GM12801 (cell line): ENCODE results near the gene MOB3A.

ENCODE experiments used
- TF ChIP-seq, protein P1 (sequence below): IDR thresholded peaks from one replicate; pipeline ENCODE4 v1.5.1; 2011; ENCODE audit warnings: control low read depth; ENCODE audit not compliant: insufficient read length; ENCODE audit errors: extremely low read depth

Gene MOB3A

DNA sequence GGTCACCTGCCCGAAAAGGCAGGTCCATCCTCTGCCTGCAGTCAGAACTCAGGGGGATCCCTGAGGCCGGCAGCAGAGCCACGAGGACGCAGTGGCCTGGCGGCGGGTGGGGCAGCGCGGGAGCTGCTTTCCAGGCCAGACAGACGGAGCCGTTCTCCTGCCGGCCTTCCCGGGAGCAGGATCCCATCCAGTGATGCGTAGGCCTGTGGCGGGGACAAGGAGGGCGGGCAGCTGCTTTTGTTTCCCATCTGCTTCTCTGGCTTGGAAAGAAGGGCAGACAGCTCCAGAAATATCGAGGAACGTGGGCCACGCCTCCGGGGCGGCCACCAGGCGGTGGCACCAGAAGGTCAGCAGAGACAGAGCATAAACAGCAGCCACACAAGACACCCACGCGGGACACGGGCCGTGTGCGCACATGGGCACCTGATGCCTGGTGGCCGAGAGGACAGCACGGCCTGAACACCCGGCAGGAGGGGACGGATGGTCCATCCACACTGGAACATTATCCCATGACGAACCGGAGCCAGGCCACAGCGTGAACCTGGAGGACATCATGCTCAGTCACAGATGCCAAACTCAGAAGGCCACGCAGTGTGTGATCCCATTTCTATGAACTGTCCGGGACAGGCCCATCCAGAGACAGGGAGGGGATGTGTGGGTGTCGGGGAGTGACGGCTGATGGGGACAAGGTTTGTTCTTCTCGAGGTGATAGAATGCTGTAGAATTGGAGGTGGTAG is 31.2 kb downstream of the MOB3A start:
- TF ChIP-seq, protein P1, sequence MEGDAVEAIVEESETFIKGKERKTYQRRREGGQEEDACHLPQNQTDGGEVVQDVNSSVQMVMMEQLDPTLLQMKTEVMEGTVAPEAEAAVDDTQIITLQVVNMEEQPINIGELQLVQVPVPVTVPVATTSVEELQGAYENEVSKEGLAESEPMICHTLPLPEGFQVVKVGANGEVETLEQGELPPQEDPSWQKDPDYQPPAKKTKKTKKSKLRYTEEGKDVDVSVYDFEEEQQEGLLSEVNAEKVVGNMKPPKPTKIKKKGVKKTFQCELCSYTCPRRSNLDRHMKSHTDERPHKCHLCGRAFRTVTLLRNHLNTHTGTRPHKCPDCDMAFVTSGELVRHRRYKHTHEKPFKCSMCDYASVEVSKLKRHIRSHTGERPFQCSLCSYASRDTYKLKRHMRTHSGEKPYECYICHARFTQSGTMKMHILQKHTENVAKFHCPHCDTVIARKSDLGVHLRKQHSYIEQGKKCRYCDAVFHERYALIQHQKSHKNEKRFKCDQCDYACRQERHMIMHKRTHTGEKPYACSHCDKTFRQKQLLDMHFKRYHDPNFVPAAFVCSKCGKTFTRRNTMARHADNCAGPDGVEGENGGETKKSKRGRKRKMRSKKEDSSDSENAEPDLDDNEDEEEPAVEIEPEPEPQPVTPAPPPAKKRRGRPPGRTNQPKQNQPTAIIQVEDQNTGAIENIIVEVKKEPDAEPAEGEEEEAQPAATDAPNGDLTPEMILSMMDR: no peak

DNA sequence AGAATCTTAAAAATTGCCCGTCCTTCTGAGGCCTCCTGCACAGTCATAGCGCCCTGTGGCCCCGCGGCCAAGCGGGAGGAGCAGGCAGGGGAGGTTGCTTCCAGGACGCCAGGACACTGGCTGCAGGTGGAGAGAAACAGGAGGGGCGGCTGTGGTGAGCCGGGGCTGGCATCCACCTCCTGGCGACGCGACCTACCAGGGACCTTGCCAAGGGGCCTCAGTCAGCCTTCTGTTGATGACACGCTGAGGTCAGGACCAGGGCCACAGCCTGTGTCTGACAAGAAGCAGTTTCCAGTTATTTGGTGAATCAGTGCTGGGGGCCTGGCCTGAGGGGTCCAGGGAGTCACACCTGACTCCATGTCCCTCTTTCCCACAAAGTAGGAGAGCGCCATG is 31.7 kb downstream of the MOB3A start:
- TF ChIP-seq, protein P1: no peak

DNA sequence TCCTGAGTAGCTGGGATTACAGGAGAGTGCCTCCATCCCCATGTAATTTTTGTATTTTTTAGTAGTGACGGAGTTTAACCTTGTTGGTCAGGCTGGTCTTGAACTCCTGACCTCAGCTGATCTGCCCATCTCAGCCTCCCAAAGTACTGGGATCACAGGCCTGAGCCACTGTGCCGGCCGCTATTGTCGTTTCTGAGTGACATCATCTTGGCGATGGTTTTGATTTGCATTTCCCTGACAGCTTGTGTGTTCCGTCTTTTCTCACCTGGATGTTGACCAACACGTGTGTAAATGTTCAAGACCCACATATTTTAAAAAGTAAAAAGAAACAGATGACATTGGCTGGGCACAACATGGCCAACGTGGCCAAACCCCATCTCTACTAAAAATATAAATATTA is 32.3 kb downstream of the MOB3A start:
- TF ChIP-seq, protein P1: no peak

DNA sequence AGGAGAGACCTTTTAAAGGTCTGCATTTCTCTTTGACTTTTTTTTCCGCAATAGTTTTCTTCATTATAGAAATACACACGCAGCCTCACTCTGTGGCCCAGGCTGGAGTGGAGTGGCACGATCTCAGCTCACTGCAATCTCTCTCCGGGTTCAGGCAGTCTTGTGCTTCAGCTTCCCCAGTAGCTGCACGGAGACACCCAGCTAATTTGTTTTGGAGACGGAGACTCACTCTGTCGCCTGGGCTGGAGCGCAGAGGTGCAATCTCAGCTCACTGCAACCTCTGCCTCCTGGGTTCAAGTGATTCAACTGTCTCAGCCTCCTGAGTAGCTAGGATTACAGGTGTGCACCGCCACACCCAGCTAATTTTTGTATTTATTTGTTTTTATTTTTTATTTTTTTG is 33.4 kb downstream of the MOB3A start:
- TF ChIP-seq, protein P1: no peak

DNA sequence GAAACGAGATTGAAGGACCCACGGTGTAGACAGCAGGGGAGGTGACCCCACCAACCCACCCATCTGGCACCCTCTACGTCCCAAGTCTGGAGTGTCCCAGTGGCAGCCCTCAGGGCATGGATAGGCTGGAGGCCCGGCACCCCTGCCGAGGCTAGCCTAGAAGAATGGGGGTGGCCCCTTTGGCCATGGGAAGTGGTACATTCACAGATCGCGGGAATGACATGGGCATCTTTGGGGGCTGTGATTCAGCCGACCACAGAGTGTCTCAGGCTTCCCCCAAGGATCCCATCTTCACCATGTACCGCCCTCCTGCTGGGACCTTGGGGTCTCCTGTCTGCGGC is 33.8 kb downstream of the MOB3A start:
- TF ChIP-seq, protein P1: no peak

DNA sequence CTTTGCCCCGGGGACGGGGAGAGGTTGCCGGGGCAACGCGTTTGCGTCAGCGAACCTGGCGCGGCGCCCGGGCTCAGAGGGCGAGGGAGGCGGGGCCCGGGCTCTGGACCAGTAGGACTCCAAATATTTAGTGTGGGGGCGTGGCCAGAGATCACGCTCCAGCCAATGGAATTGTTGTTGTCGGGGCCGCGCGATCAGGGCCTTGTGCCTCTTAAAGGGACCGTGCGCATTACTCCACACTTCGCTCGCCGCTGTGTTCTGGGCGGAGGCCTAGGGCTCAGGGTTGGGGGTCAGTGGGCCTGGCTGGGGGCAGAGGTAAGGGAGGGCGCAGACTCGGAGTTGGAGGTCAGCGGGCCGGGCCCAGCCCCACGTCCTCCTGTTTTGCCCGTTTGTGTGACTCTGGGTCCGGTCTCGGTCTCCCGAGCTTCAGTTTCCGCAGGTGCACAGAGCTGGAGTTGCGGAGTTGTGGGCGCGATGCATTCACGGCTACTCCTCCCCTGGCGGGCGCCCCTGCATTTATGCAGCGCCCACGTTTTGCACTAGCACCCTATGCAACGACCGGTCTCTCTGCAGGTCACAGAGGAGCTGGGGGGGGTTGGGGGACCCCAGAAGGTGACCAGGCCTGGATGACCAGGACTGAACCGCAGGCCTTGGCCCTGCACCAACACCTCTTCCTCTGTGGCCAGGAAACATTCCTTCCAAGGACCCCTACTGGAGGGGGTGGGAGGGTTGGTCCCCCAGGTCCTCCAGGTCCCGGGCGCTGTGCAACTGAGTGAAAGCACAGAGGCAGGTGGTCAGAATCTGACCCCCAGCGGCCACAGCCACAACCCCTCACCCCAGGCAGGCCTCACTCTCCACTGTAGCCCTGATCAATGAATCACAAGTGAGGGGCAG is 34.4 kb downstream of the MOB3A start:
- TF ChIP-seq, protein P1: no peak

DNA sequence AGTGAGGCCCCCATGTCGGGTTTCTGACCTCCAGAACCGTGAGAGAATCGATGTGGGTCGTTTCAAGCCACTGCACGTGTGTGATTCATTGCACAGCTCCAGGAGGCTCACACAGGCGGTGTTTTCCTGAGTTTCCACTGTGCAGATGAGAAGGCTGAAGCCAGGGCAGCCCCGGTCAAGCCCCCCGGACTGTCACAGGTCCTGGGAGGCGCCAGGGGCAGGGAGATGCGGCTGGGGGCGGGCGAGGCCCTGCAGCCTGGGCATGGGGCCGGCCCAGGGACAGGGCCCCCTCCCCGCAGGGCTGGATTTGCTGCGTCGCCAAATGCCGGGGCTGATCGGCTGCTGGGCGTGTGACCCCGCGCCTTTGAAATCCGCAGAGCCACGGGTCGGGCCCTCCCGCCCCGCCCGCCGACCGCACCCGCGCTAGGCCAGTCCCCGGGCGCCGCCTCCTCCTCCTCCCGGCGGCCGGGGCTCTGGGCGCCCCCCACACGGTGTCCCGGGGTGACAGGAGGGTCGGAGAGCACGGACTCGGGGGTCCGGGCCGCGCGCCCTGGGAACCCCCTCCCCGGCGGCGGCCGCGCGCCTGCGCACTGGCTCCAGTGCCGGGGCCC is 35.1 kb downstream of the MOB3A start:
- TF ChIP-seq, protein P1: no peak
